K562 (cell line): Measurements from ENCODE around the gene RNF151. TPM values are rescaled to one million over a fixed set of nuclear protein-coding genes. Genes with fewer than 3 reads are reported as not detected.

Experiments used
- ATF1 ChIP-seq, 2 experiments: fragments of 450-650 bp in 1 of 2; IDR thresholded peaks; 2 replicates each; pipeline ENCODE4 v1.6.1; 2016; ENCODE audit warnings: missing compliant biosample characterization in 1 of 2, missing genetic modification characterization in 1 of 2
- BRD4 ChIP-seq: fragments of 200-600 bp; sonication (generic); IDR thresholded peaks from 2 replicates; pipeline ENCODE4 v1.6.1; 2017; ENCODE audit warnings: inconsistent platforms
- CHAMP1 ChIP-seq: fragments of 450-650 bp; IDR thresholded peaks from 2 replicates; pipeline ENCODE4 v1.6.1; 2016; ENCODE audit warnings: mild to moderate bottlenecking
- CLOCK ChIP-seq: fragments of 250-450 bp; sonication (Bioruptor Pico); IDR thresholded peaks from 2 replicates; pipeline ENCODE4 v1.4.0; 2020; ENCODE audit warnings: mild to moderate bottlenecking, moderate library complexity, borderline replicate concordance
- CTBP1 ChIP-seq: fragments of 450-650 bp; IDR thresholded peaks from 2 replicates; pipeline ENCODE4 v1.6.1; 2016; ENCODE audit warnings: borderline replicate concordance
- GABPB1 ChIP-seq: sonication (generic); formaldehyde crosslinking; IDR thresholded peaks from 2 replicates; pipeline ENCODE4 v1.8.0; 2022; ENCODE audit warnings: mild to moderate bottlenecking, missing genetic modification reagents
- HDAC2 ChIP-seq: fragments of 450-650 bp; IDR thresholded peaks from 2 replicates; pipeline ENCODE4 v1.6.1; 2016; ENCODE audit warnings: mild to moderate bottlenecking
- HINFP ChIP-seq: fragments of 450-650 bp; conservative IDR thresholded peaks from 2 replicates; pipeline ENCODE4 v1.6.1; 2016; ENCODE audit warnings: missing genetic modification characterization, low read depth, mild to moderate bottlenecking, control low read depth, missing compliant biosample characterization
- KLF13 ChIP-seq: fragments of 450-650 bp; IDR thresholded peaks from 2 replicates; pipeline ENCODE4 v1.6.1; 2016; ENCODE audit warnings: missing genetic modification characterization, low read depth, mild to moderate bottlenecking, missing compliant biosample characterization, moderate library complexity, borderline replicate concordance
- NFE2L1 ChIP-seq: fragments of 450-650 bp; IDR thresholded peaks from 2 replicates; pipeline ENCODE4 v1.6.1; 2016; ENCODE audit warnings: missing genetic modification characterization, low read depth, mild to moderate bottlenecking, missing compliant biosample characterization, moderate library complexity, borderline replicate concordance
- NFYB ChIP-seq: IDR thresholded peaks from 2 replicates; pipeline ENCODE4 v1.6.1; 2011; ENCODE audit warnings: mild to moderate bottlenecking, moderate library complexity; ENCODE audit not compliant: insufficient read length; ENCODE audit errors: extremely low read depth
- PHTF2 ChIP-seq: fragments of 250-450 bp; sonication (Bioruptor Pico); IDR thresholded peaks from 2 replicates; pipeline ENCODE4 v1.5.0; 2021; ENCODE audit warnings: mild to moderate bottlenecking
- SIRT6 ChIP-seq: IDR thresholded peaks from one replicate; pipeline ENCODE4 v1.6.1; 2012; ENCODE audit warnings: low read depth, mild to moderate bottlenecking, control low read depth, inconsistent platforms, low read length, moderate library complexity
- USF2 ChIP-seq: sonication (generic); formaldehyde crosslinking; IDR thresholded peaks from 2 replicates; pipeline ENCODE4 v1.5.0; 2020; ENCODE audit warnings: missing genetic modification reagents
- ZFPM2 ChIP-seq: fragments of 250-450 bp; sonication (Bioruptor Pico); IDR thresholded peaks from 2 replicates; pipeline ENCODE4 v1.5.1; 2022; ENCODE audit warnings: mild to moderate bottlenecking
- ZNF280A ChIP-seq: fragments of 450-650 bp; IDR thresholded peaks from 2 replicates; pipeline ENCODE4 v1.6.1; 2018; ENCODE audit warnings: mild to moderate bottlenecking, low read depth; ENCODE audit not compliant: partially characterized antibody
- ZNF384 ChIP-seq: IDR thresholded peaks from 2 replicates; pipeline ENCODE4 v1.6.1; 2012; ENCODE audit warnings: low read depth, low read length, improper control_type of control experiment
- ZNF785 ChIP-seq: fragments of 250-450 bp; sonication (Bioruptor Pico); IDR thresholded peaks from 2 replicates; pipeline ENCODE4 v1.4.0; 2020; ENCODE audit warnings: mild to moderate bottlenecking
- polyA plus RNA-seq, 8 experiments: library from polyadenylated mRNA; depleted of rRNA in 4 of 8; stranded (reverse) in 5 of 8; unstranded in 3 of 8; fragments of >200 nt; fragmentation: Nextera tagmentation in 2 of 8; fragmentation: Illumina TruSeq in 1 of 8; extraction: Ambion mirVana in 2 of 8; extraction: Trizol in 1 of 8; gene quantifications; 2 replicates each; pipeline versions ENCODE4 v1.2.1 to v1.2.3, GENCODE V29; 2011 to 2014; ENCODE audit warnings: inconsistent platforms in 1 of 8, missing spikeins in 1 of 8
- total RNA-seq, 7 experiments: library from RNA; depleted of rRNA in 6 of 7; stranded (reverse); fragments of >200 nt in 6 of 7; fragmentation: Illumina TruSeq in 2 of 7; extraction: Trizol in 2 of 7; gene quantifications; 2 replicates each; pipeline versions ENCODE4 v1.2.1 to v1.2.3, GENCODE V29; 2011 to 2021; ENCODE audit warnings: low replicate concordance in 1 of 7

RNF151 gene
- total and polyA plus RNA-seq, 9 of the 15 experiments (the other 6 are each of a cell fraction or from before 2014, with no cell fraction given) = not detected

DNA sequence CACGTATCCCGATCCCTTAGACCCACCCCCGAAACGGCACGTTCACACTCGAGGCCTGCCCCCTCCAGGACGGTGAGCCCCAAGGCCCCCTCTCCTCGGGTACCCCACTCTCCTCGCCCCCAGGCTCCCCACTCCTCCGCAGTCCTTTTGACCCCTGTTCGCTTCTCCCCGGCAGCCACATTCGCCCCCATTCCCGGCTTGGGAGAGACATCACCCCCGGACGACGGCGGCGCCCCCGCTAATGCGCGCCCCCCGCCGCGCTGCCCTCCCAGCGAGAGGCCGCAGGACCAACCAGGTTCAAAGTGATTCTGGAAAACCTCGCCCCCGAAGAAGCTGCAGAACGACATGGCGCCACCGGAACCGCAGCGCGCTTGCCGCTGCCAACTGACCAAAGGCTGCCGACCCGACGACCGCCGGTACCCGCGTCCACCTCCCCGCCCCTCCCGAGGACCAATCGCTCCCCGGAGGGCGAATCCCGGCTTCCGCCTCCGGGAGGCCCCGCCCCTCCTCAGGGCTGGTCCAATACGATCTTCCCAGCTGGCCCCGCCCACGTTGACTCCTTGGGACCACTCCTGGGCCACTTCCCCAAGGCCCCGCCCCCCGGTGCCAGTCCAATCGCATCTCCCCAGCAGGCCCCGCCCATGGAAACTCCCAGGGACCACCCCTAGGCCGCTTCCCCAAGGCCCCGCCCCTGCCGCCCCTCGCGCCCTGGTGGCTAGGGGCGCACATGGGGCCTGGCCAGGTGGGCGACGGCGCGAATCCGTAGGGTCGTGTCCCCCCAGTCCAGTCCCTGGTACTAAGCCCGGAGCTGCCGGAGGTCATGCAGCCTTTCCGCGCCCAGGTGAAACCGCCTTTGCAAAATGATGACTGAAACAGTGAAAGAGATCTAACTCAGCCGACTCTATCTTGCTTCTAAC lies 23.6 kb upstream of the RNF151 start, which contains the start of gene MSRB1 (continued):
- TF ChIP-seq GABPB1 (CRISPR knock-in tag) (peak; percentile 75), NFYB (peak; percentile 38), ZNF384 (no peak), PHTF2 (CRISPR knock-in tag) (no peak), ZNF785 (no peak), HDAC2 (no peak), SIRT6 (no peak), ATF1 (CRISPR knock-in tag; IDR thresholded peaks at IDR 0.05) (no peak), ATF1 (tag; IDR thresholded peaks at IDR 0.05) (peak; percentile 51), KLF13 (tag) (no peak), ZFPM2 (CRISPR knock-in tag) (no peak), NFE2L1 (tag) (no peak), USF2 (CRISPR knock-in tag) (no peak), CHAMP1 (no peak), CLOCK (CRISPR knock-in tag) (no peak), HINFP (tag) (no peak), BRD4 (no peak), ZNF280A (no peak), CTBP1 (no peak)
